ENCODE results near the gene ACSL4.

Gene ACSL4

GRCh38 chrX:109614951-109615350 lies 118.1 kb downstream of the ACSL4 start:
- DNase-seq (ENCODE audit: low read depth, low spot score) = no peak

- DNase-seq (ENCODE audit: low read depth, low spot score) = no peak
Observed at GRCh38 chrX:109601486-109601885, 131.6 kb downstream of the ACSL4 start.

- no peak for DNase-seq (ENCODE audit: low read depth, low spot score)
Observed at GRCh38 chrX:109600237-109600651, 132.8 kb downstream of the ACSL4 start.

GRCh38 chrX:109596015-109596414 lies 137.0 kb downstream of the ACSL4 start:
- no peak for DNase-seq (ENCODE audit: low read depth, low spot score)

Data from brain pericyte (primary cell).